WI38 (cell line): ENCODE data around the gene PCP4.

Source experiments
- H3K4me3 ChIP-seq: 2 replicates; pipeline ENCODE4 v1.5.1; 2011; ENCODE audit warnings: low read depth, mild to moderate bottlenecking, control low read depth, low read length
- TF ChIP-seq, protein P1 (sequence below): IDR thresholded peaks from 2 replicates; pipeline ENCODE4 v1.5.1; 2012; ENCODE audit warnings: low read depth, mild to moderate bottlenecking, control low read depth, low read length

PCP4 gene

DNA sequence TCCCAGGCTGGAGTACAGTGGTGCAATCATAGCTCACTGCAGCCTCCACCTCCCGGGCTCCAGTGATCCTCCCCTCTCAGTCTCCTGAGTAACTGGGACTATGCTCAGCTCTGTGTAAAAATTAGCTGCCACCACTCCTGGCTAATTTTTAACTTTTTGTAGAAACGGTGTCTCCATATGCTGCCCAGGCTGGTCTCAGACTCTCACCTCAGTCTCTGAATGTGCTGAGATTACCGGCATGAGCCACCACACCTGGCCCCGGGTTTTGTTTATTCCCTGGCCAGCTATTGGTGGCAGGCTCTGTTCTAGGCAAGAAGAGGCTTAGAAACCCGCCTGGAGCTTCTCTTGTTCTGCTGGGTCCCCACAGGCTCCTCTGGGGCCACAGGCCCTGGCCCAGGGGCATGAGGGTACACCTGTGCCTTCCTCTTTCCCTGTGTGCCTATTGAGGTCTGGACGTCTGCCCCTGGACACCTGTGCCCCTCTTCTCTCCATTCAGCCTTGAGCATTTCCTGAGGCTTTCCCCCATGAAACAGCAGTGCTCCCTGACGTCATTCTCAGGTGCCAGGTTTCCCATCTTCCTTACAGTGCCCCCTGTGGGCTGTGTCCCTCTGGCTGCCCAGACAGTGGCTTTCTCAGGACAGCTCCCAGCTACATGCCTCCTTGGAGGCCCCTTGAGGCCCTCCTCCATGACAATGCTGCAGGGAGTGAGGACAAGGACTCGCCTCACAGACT lies 57.5 kb downstream of the PCP4 start:
- H3K4me3 ChIP-seq = no peak overlapping the region

GRCh38 chr21:39927304-39927886 lies 60.2 kb downstream of the PCP4 start:
- TF ChIP-seq, protein P1, sequence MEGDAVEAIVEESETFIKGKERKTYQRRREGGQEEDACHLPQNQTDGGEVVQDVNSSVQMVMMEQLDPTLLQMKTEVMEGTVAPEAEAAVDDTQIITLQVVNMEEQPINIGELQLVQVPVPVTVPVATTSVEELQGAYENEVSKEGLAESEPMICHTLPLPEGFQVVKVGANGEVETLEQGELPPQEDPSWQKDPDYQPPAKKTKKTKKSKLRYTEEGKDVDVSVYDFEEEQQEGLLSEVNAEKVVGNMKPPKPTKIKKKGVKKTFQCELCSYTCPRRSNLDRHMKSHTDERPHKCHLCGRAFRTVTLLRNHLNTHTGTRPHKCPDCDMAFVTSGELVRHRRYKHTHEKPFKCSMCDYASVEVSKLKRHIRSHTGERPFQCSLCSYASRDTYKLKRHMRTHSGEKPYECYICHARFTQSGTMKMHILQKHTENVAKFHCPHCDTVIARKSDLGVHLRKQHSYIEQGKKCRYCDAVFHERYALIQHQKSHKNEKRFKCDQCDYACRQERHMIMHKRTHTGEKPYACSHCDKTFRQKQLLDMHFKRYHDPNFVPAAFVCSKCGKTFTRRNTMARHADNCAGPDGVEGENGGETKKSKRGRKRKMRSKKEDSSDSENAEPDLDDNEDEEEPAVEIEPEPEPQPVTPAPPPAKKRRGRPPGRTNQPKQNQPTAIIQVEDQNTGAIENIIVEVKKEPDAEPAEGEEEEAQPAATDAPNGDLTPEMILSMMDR = no peak

More for the DNA sequence above, 57.5 kb downstream of the PCP4 start:
- TF ChIP-seq, protein P1 = no peak

GRCh38 chr21:39932335-39932734 lies 65.1 kb downstream of the PCP4 start:
- no peak overlapping the region for H3K4me3 ChIP-seq
- TF ChIP-seq, protein P1 = no peak

More at GRCh38 chr21:39927304-39927886, 60.2 kb downstream of the PCP4 start:
- H3K4me3 ChIP-seq = no peak overlapping the region

- no peak overlapping the region for H3K4me3 ChIP-seq
- TF ChIP-seq, protein P1 = no peak
Measured at GRCh38 chr21:39934895-39935294, 67.7 kb downstream of the PCP4 start.

DNA sequence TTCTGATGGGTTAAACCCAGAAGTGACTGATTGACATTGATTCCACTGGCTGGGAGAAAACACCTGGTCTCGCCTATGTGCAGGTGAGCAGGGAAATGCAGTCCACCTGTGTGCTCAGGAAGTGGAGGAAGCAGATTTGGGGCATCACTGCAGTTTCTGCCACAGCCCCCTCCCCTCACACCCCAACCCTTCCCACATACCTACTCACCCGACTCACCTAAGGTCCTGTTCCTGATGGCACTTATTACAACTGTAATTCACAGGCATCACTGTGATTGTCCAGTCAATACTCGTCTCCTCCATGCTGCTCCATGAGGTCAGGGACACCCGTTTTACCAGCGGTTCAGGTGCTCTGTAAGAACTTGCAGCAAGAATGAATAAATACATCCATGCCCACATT lies 68.5 kb downstream of the PCP4 start:
- no peak overlapping the region for H3K4me3 ChIP-seq
- TF ChIP-seq, protein P1 = no peak

DNA sequence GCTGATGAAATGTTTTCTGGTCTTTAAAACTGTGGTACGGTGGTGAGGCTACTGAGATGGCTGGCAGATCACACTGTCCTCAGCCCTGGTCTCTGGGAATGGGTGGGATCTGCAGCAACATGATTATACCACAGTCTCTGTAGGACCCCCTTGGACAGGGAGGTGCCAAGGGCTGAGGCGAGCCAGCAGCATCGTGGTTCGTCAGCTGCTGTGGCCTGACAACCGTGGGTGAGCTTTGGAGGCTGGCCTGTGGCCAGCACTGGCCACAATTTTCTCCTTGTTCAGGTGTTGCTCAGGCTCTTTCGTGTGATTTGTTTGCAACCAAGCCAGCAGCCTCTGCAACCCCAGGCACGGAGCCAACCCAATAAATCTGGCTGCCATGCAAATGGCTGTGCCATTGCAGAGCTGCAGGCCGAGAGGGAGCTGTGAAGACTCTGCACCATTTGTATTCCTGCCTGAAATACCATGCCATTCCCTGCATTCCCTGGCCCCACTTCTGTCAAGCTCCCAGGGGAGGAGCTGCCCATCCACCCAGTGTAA lies 70.9 kb downstream of the PCP4 start:
- TF ChIP-seq, protein P1 = no peak
- H3K4me3 ChIP-seq = no peak overlapping the region

- H3K4me3 ChIP-seq = no peak overlapping the region
- TF ChIP-seq, protein P1 = no peak
Measured at GRCh38 chr21:39946199-39946598, 79.0 kb downstream of the PCP4 start.
